ENCODE measurements around the gene PXYLP1. TPM values are rescaled to one million over a fixed set of nuclear protein-coding genes. Genes with fewer than 3 reads are reported as not detected.
A peak's percentile ranks its signal among the peaks of the same experiment; 100 is the strongest.

PXYLP1 gene
- total RNA-seq, 1 donor from 2014 or later, result 21.2 TPM

DNA sequence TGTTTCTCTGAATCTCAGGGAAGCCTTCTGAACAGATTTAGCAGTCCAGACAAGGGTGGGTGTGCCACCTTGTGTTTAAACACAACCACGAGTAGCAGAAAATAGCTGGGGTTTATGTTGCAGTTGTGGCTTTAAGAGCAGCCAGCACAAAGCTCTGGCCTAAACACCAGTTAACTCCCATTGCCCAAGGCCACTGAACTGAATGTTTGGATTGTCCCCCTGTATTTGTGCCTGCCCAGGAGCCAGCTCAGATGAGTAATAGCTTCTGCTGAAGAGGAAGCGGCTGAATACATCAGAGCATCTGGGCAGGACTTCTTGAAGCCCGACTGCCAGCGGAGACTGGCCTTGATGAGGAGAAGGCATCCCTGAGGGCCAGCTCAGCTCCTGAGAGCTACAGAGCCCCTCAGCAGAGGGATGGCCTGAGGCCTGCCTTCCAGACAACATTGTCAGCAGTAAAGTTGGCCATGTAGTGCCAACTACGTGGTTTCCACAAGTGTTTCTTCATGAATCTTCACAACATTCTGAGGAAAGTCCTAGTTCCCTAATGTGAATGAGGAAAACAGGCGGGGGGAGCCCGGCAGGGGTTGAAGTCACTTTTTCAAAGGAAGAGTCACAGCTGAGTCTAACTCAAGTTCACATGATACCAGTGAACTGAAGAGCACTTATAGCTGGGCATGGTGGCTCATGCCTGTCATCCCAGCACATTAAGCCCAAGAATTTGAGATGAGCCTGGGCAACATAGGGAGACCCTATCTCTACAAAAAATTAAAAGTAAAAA, 70.9 kb downstream of the PXYLP1 start:
- peak overlapping the region; percentile 27 for H3K4me3 Mint-ChIP-seq (ENCODE audit: unreplicated experiment)
- no peaks in the 10 kb centered on the region for H3K27me3 Mint-ChIP-seq (ENCODE audit: unreplicated experiment)
- peaks cover 30% of the 10 kb centered on the region for H3K4me1 Mint-ChIP-seq (ENCODE audit: unreplicated experiment)
- DNase-seq (ENCODE audit: extremely low spot score, unreplicated experiment), result no peak
- H3K36me3 Mint-ChIP-seq (ENCODE audit: unreplicated experiment), result no peaks in the 10 kb centered on the region
- H3K9me3 Mint-ChIP-seq (ENCODE audit: unreplicated experiment), result no peaks in the 10 kb centered on the region
- TF ChIP-seq, protein P1, sequence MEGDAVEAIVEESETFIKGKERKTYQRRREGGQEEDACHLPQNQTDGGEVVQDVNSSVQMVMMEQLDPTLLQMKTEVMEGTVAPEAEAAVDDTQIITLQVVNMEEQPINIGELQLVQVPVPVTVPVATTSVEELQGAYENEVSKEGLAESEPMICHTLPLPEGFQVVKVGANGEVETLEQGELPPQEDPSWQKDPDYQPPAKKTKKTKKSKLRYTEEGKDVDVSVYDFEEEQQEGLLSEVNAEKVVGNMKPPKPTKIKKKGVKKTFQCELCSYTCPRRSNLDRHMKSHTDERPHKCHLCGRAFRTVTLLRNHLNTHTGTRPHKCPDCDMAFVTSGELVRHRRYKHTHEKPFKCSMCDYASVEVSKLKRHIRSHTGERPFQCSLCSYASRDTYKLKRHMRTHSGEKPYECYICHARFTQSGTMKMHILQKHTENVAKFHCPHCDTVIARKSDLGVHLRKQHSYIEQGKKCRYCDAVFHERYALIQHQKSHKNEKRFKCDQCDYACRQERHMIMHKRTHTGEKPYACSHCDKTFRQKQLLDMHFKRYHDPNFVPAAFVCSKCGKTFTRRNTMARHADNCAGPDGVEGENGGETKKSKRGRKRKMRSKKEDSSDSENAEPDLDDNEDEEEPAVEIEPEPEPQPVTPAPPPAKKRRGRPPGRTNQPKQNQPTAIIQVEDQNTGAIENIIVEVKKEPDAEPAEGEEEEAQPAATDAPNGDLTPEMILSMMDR (IDR thresholded peaks at IDR 0.05), result peak; percentile 60
- H3K27ac Mint-ChIP-seq (ENCODE audit: unreplicated experiment), result peak overlapping the region; percentile 89

DNA sequence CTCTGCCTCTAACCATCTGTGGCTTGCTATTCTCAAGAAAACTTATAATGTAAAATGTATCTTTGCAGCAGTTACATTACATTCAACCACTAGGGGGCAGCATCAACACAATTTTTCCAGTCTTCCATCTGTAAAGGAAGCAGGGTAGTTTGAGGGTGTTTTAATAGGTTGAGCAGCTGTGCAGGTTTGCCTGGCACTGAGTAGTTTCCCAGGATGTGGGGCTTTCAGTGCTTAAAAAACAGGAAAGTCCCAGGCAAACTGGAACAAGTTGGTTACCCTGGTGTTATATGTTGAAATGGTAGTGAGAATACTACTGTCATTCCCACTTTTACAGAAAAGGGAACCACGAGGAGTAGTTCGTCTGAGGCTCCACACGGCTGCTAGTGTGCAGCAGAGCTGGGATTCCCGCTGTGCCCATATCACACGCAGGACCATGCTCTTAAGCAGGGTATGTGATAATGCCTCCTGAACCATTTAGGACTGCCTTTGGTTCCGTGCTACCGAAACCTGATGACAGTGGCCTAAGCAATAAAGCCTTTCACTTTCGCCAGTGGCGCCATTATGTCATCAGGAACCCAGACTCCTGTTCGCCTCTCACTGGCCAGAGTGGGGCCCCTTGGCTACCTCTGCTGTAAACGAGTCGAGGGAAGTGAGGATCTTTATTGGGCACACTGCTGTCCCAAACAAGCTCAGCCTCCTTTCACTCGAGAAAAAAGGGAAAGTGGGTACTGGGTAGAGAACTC, 72.0 kb downstream of the PXYLP1 start:
- H3K4me3 Mint-ChIP-seq (ENCODE audit: unreplicated experiment), result no peak overlapping the region
- H3K4me1 Mint-ChIP-seq (ENCODE audit: unreplicated experiment), result peaks cover 30% of the 10 kb centered on the region
- TF ChIP-seq, protein P1 (IDR thresholded peaks at IDR 0.05), result peak; percentile 78
- H3K27ac Mint-ChIP-seq (ENCODE audit: unreplicated experiment), result no peak overlapping the region
- no peaks in the 10 kb centered on the region for H3K36me3 Mint-ChIP-seq (ENCODE audit: unreplicated experiment)
- H3K9me3 Mint-ChIP-seq (ENCODE audit: unreplicated experiment), result no peaks in the 10 kb centered on the region
- H3K27me3 Mint-ChIP-seq (ENCODE audit: unreplicated experiment), result no peaks in the 10 kb centered on the region
- no peak for DNase-seq (ENCODE audit: extremely low spot score, unreplicated experiment)

DNA sequence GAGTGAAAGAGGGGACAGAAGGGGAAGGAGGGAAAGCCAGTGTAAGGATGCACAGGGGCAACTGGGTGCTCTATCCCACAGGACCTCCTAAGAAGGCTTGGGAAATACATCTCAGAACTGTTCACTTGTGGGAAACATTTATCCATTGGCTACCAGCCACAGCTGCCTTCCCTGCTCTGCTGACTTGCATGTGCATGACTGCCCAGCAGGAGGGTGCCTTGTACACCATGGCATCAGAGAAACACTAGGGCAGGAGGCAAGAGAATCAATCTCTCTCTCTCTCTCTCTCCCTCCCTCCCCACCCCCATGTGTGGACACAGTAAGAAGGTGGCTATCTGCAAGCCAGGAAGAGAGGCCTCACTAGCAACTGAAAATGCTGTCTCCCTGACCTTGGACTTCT, 73.8 kb downstream of the PXYLP1 start:
- no peak for DNase-seq (ENCODE audit: extremely low spot score, unreplicated experiment)
- peaks cover 30% of the 10 kb centered on the region for H3K4me1 Mint-ChIP-seq (ENCODE audit: unreplicated experiment)
- H3K36me3 Mint-ChIP-seq (ENCODE audit: unreplicated experiment), result no peaks in the 10 kb centered on the region
- no peaks in the 10 kb centered on the region for H3K9me3 Mint-ChIP-seq (ENCODE audit: unreplicated experiment)
- peak overlapping the region; percentile 75 for H3K27ac Mint-ChIP-seq (ENCODE audit: unreplicated experiment)
- TF ChIP-seq, protein P1 (IDR thresholded peaks at IDR 0.05), result peak; percentile 42
- no peak overlapping the region for H3K4me3 Mint-ChIP-seq (ENCODE audit: unreplicated experiment)
- H3K27me3 Mint-ChIP-seq (ENCODE audit: unreplicated experiment), result no peaks in the 10 kb centered on the region

DNA sequence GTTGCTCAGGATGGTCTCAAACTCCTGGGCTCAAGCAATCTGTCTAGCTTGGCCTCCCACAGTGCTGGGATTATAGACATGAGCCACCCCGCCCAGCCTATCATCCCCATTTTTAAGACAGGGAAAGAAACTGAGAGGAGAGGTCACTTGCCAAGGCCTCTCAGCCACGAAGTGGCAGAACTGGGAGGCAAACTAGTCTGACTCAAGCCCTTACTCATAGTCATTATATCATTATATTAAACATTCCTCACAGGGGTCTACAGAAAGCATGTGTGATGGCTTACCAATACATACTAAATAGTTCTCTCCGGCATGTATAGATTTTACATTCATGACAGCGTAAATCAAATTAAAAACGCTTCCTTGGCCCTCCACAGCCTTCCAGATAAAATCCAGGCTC, 74.7 kb downstream of the PXYLP1 start:
- Mint-ChIP-seq H3K27me3 (ENCODE audit: unreplicated experiment) (no peaks in the 10 kb centered on the region), H3K27ac (ENCODE audit: unreplicated experiment) (no peak overlapping the region), H3K36me3 (ENCODE audit: unreplicated experiment) (no peaks in the 10 kb centered on the region), H3K9me3 (ENCODE audit: unreplicated experiment) (no peaks in the 10 kb centered on the region), H3K4me3 (ENCODE audit: unreplicated experiment) (no peak overlapping the region), H3K4me1 (ENCODE audit: unreplicated experiment) (peaks cover 39% of the 10 kb centered on the region)
- DNase-seq (ENCODE audit: extremely low spot score, unreplicated experiment), result no peak
- TF ChIP-seq, protein P1 (IDR thresholded peaks at IDR 0.05), result no peak

DNA sequence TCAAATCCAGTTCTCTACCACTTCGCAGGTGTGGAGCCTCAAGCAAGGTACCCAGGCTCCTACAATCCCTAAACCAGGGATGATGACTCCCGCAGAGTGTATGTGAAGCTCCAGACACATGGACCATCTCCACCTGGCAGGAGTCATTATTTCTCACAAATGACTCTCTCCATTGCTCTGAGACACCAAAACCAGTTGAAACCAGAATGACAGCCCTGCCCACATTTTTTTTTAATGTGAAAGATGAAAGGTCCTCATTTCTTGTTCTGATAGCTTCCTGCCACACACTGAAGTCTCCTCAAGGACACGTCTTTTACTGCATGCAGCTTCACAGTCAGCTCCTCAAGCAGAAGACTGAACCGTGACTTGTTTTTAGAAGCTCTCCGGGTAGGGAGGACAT, 75.3 kb downstream of the PXYLP1 start:
- Mint-ChIP-seq H3K4me1 (ENCODE audit: unreplicated experiment) (peaks cover 40% of the 10 kb centered on the region), H3K9me3 (ENCODE audit: unreplicated experiment) (no peaks in the 10 kb centered on the region), H3K27ac (ENCODE audit: unreplicated experiment) (no peak overlapping the region), H3K4me3 (ENCODE audit: unreplicated experiment) (no peak overlapping the region), H3K27me3 (ENCODE audit: unreplicated experiment) (no peaks in the 10 kb centered on the region), H3K36me3 (ENCODE audit: unreplicated experiment) (no peaks in the 10 kb centered on the region)
- no peak for DNase-seq (ENCODE audit: extremely low spot score, unreplicated experiment)
- TF ChIP-seq, protein P1 (IDR thresholded peaks at IDR 0.05), result no peak

All from osteocyte (in vitro differentiated cells).